NCI-H82 treated with DMSO at 0.1 percent for 48 hours (cell line): ENCODE results near the gene PIEZO2.
"Not testable (repeated sequence)": the region's sequence is repeated elsewhere in the genome, so short reads cannot be mapped to it uniquely, and the experiment has no call there.

Source experiments
- DNase-seq: peaks from one replicate; lab custom pipeline; 2025; ENCODE audit not compliant: unreplicated experiment; lab: John Stamatoyannopoulos, UW

The PIEZO2 gene

GRCh38 chr18:10638539-10638885 is 510.9 kb downstream of the PIEZO2 start:
- DNase-seq, result not testable (repeated sequence)

DNA sequence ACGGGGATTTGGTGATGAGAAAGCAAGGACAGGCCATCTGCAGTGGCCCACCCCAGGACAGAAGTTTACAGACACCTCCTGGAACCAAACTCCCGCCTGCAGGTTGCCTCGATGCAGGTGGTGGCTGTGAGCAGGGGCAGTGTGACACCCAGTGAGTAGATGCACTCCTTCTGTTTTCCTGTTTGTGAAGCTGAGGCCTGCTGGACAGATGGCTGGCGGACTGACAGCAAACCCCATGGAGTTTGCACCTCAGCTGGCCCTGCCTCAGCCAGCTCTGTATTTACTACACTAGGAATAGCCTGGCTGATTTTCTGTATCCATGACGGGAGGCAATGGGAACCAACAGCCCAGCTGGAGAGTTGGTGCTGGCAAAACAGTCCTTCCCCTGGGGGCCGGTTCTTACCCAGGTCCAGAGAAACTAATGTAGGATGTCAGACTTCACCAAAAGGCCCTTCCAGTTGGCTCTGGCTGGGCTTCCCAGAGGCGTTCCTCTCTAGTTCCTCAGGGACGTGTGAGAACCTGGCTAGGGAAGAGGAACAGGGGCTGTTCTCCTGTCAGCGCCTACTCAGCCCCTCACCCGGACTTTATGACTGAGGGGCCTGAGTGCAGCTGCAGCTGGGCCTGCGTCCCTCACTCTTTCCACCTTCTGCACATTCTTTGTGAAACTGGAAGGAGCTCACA is 511.4 kb downstream of the PIEZO2 start:
- DNase-seq, result not testable (repeated sequence)

DNA sequence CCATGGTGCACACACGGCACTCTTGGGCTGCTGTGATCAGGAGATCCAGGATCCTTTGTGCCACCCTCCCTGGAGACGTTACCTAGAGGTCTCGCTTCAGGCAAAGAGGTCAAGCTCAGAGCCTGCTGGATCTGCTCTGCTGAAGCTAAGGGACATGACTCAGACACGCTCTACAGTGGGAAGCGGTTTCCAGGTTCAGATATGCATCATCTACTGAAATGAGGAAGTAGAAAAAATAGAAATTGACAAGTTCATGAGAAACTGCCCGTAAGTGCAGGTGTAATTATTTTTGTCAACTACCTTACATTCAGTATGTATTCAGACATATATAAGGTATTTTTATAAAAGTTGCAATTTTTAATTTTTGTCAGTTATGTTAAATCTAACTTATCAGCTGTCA is 520.3 kb downstream of the PIEZO2 start:
- not testable (repeated sequence) for DNase-seq

- not testable (repeated sequence) for DNase-seq
These were observed 522.7 kb downstream of the PIEZO2 start for GRCh38 chr18:10626606-10627213.

DNA sequence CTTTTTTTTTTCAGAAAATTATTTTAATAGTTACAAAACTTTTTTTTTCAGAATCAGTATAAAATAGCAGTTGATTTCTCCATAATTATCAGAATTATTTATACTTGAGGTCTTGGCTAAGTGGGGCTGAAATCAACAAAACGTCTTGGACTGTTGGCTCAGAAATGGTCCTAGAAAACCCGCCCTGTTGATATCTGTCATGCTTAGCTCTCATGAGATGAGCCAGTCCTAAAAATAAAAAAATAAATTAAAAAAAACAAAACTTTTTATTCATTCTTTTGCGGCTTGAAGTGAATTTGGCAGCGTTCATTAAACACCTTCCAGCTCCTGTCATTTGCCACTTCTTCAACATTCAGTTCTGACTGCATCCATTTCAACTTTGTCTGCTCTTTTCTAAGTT is 525.8 kb downstream of the PIEZO2 start:
- DNase-seq, result not testable (repeated sequence)

- not testable (repeated sequence) for DNase-seq
These were observed 526.4 kb downstream of the PIEZO2 start for GRCh38 chr18:10622982-10623381.

DNA sequence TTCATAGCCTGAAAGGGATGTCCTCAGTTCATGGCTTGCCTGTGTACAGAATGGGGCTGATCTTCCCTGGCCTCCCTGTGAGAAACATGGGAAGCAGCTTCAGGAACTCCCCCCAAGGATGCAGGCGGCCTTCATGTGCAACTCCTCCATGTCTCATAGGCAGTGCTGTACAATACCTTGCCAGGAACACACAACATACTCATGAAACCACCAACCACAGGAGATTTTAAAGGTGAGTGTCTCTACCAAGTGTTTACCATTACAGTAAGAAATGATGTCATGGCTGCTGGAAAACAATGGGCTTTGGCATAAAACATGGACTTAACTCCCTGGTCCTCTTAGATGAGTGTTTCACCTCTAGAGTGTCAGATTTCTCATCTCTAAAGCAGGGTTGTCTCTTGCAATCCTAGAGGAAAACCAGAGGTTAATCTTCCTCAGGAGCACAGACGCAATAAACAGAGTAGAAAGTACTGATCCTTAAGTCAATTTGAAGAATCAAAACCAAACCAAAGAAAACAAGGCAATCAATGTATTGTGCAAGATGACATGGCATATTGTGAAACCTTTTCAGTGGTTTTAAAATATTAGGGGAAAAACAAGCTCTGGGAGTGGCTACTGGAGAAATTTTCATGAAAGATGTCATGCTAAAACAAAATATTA is 528.6 kb downstream of the PIEZO2 start:
- DNase-seq, result not testable (repeated sequence)
